GM21423 (cell line): ENCODE data around the gene EIF4B.

Source experiments
- ATAC-seq: cut with Tn5 transposase; IDR thresholded peaks from one replicate; pipeline ENCODE4 v1.9.1; 2021; ENCODE audit warnings: mild to moderate bottlenecking, moderate library complexity; ENCODE audit not compliant: unreplicated experiment

Gene EIF4B

GRCh38 chr12:53056901-53057300 lies 50.6 kb downstream of the EIF4B start:
- ATAC-seq, result no peak

GRCh38 chr12:53057816-53058500 lies 51.7 kb downstream of the EIF4B start:
- no peak for ATAC-seq

- no peak for ATAC-seq
Measured at GRCh38 chr12:53058674-53059433, 52.6 kb downstream of the EIF4B start.

GRCh38 chr12:53059434-53060063 lies 53.3 kb downstream of the EIF4B start:
- no peak for ATAC-seq

- no peak for ATAC-seq
Measured at GRCh38 chr12:53060064-53060720, 53.9 kb downstream of the EIF4B start.

GRCh38 chr12:53060721-53061276 lies 54.5 kb downstream of the EIF4B start:
- no peak for ATAC-seq

- no peak for ATAC-seq
Measured at GRCh38 chr12:53061404-53062010, 55.3 kb downstream of the EIF4B start.

- ATAC-seq, result no peak
Measured at GRCh38 chr12:53062011-53062961, 56.0 kb downstream of the EIF4B start.

GRCh38 chr12:53062977-53063707 lies 56.9 kb downstream of the EIF4B start:
- no peak for ATAC-seq

- no peak for ATAC-seq
Measured at GRCh38 chr12:53063708-53064612, 57.7 kb downstream of the EIF4B start.

GRCh38 chr12:53064613-53065436 lies 58.6 kb downstream of the EIF4B start:
- ATAC-seq, result no peak

- ATAC-seq, result no peak
Measured at GRCh38 chr12:53065470-53065869, 59.2 kb downstream of the EIF4B start.

- no peak for ATAC-seq
Measured at GRCh38 chr12:53065975-53066931, 60.0 kb downstream of the EIF4B start.

- ATAC-seq, result no peak
Measured at GRCh38 chr12:53067074-53067992, 61.1 kb downstream of the EIF4B start.
